GM21381 (cell line): ENCODE measurements around the gene PAWR.
"Not testable (repeated sequence)": the region's sequence is repeated elsewhere in the genome, so short reads cannot be mapped to it uniquely, and the experiment has no call there.

ENCODE experiments used
- ATAC-seq: cut with Tn5 transposase; IDR thresholded peaks from one replicate; pipeline ENCODE4 v1.9.1; 2021; ENCODE audit warnings: mild to moderate bottlenecking, moderate library complexity; ENCODE audit not compliant: unreplicated experiment

The PAWR gene

GRCh38 chr12:79650440-79650839 lies 40.3 kb downstream of the PAWR start:
- no peak for ATAC-seq

DNA sequence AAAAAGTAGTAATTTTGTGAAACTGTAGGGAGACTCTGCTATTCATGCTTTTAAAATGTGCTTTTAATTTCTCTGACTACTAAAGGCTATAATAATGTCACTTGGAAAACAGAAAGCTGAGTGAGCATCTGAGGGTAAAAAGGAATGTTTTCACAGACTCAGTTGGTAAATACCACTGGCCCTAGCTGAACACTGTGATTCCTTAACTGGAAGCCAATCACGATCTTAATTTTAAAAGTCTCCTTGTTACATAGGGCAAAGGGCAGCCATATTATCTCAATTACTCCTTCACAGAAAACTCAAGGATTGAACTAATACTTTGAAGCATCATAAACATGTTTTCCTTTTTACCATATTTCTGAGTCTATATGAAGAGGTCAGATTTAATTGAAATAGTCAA lies 41.9 kb downstream of the PAWR start:
- ATAC-seq: no peak

- ATAC-seq: not testable (repeated sequence)
Observed at GRCh38 chr12:79646843-79647242, 43.9 kb downstream of the PAWR start.

DNA sequence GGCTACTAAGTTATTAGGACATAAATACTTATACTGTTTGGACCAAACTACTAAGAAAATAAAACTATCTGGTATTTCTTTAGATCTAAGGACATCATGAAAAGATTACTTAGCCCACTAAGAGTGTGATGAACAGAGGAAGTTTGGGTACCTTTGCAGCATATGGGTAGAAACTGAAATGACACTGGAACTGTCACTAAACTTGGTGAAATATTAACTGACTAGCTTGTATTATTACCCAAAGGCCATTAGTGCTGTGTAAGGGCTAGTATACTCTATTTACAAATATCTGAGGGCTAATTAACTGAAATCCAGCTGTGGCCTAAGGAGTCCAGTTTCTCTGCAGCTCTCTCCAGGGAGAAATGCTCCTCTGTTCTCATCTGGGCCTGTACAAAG lies 45.5 kb downstream of the PAWR start:
- ATAC-seq: peak; percentile 99

- ATAC-seq: peak; percentile 20
Observed at GRCh38 chr12:79644274-79645234, 46.2 kb downstream of the PAWR start.

- no peak for ATAC-seq
Observed at GRCh38 chr12:79643821-79644220, 46.9 kb downstream of the PAWR start.

GRCh38 chr12:79638490-79638889 lies 52.3 kb downstream of the PAWR start:
- no peak for ATAC-seq

GRCh38 chr12:79637093-79637492 lies 53.7 kb downstream of the PAWR start:
- ATAC-seq: no peak

DNA sequence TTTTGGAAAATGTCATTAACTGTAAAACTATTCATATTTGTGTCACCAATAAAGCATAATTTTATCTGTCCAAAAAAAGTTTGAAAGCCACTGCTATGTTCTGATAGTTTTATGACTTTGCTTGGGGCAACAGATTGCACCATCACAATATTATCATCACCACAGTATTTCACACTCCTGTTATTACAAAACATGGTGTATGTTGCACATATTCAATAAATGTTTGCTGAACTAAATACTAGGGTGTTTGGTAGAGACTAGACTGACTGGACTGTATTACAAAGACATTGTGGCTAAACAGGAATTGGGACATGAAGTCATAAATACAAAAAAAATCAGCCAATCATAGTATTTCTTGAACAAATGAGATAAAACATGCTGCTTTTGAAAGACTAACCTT lies 55.1 kb downstream of the PAWR start:
- no peak for ATAC-seq

- ATAC-seq: no peak
Observed at GRCh38 chr12:79634957-79635471, 55.8 kb downstream of the PAWR start.

GRCh38 chr12:79629561-79629960 lies 61.2 kb downstream of the PAWR start:
- ATAC-seq: no peak

GRCh38 chr12:79626735-79627134 lies 64.0 kb downstream of the PAWR start:
- ATAC-seq: not testable (repeated sequence)

- ATAC-seq: no peak
Observed at GRCh38 chr12:79624378-79624777, 66.4 kb downstream of the PAWR start.

DNA sequence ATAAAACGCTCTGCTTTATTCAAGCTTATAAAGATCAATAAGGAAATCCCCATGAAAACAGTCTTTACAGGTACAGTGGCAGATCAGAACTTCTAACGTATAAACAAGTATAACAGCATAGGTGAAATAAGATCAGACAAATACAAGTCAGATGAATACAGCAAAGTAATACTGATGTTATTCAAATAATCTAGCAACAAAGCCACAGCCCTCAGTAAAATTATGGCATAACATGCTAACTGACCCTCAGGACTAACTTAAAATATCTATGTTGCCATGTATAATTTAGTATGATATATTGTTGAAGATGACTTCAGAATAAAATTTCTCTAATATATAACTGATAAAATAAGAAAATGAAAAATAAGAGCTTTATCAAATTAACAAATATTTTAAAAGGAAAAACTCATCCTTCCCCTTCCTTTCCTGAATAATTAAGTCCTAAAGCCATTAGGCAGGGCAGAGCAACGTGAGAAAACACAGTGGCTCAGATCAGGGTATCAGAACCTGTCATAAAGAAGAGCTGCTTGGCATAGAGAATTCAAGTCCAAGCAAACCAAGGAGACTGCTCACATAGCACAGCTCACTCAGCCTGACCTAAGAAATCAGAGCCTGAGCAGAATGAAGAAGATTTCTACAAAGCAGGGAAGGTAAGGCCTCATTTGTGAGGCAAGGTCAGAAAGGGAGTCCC lies 70.7 kb downstream of the PAWR start:
- no peak for ATAC-seq

GRCh38 chr12:79618848-79619404 lies 71.8 kb downstream of the PAWR start:
- no peak for ATAC-seq

DNA sequence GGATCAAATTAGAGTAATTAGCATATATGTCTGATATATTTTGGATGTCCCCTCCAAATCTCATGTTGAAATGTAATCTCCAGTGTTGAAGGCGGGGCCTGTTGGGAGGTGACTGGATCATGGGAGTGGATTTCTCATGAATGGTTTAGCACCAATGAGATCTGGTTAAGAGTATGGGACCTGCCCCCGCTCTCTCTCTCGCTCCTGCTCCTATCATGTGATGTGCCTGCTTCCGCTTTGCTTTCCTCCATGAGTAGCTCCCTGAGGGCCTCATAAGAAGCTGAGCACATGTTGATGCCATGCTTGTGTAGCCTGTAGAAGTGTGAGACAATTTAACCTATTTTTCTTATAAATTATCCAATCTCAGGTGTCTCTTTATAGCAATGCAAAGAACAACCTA lies 73.1 kb downstream of the PAWR start:
- no peak for ATAC-seq

- peak; percentile 52 for ATAC-seq
Observed at GRCh38 chr12:79615596-79616560, 74.9 kb downstream of the PAWR start.

DNA sequence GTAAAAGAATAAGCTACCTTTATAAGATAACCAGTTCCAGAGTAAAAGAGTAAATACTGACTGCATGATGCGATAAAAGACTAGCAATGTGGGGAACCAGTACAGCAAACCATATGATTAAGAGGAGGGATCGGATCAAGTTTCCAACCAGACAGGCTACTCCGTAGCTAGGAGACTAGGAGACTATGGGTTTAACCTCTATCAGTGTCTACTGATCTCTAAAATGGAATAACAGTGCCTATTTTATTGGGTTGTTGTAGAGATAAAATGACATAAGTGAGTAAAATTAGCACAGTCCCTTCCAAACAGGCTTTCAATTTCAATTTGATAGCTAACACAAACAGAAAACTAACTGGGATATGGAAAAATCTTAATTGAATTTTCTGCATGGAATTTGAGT lies 76.0 kb downstream of the PAWR start:
- ATAC-seq: no peak

- ATAC-seq: no peak
Observed at GRCh38 chr12:79601908-79602307, 88.9 kb downstream of the PAWR start.

GRCh38 chr12:79597910-79598309 lies 92.9 kb downstream of the PAWR start:
- ATAC-seq: no peak
